ENCODE measurements around the gene HIF1A.

The HIF1A gene

GRCh38 chr14:61720294-61720661 is 25.0 kb downstream of the HIF1A start:
- DNase-seq (ENCODE audit: low spot score), result no peak
- no peak for TF ChIP-seq CTCF (IDR thresholded peaks at IDR 0.05; ENCODE audit: extremely low read depth, missing control alignments)

GRCh38 chr14:61720741-61721140 is 25.4 kb downstream of the HIF1A start:
- no peak for TF ChIP-seq CTCF (IDR thresholded peaks at IDR 0.05; ENCODE audit: extremely low read depth, missing control alignments)
- DNase-seq (ENCODE audit: low spot score), result no peak

- no peak for DNase-seq (ENCODE audit: low spot score)
- no peak for TF ChIP-seq CTCF (IDR thresholded peaks at IDR 0.05; ENCODE audit: extremely low read depth, missing control alignments)
Observed at GRCh38 chr14:61724133-61724532, 28.8 kb downstream of the HIF1A start.

- no peak for DNase-seq (ENCODE audit: low spot score)
- no peak for TF ChIP-seq CTCF (IDR thresholded peaks at IDR 0.05; ENCODE audit: extremely low read depth, missing control alignments)
Observed at GRCh38 chr14:61726778-61727658, 31.7 kb downstream of the HIF1A start.

- TF ChIP-seq CTCF (IDR thresholded peaks at IDR 0.05; ENCODE audit: extremely low read depth, missing control alignments), result no peak
- DNase-seq (ENCODE audit: low spot score), result no peak
Observed at GRCh38 chr14:61730756-61731373, 35.6 kb downstream of the HIF1A start.

- TF ChIP-seq CTCF (IDR thresholded peaks at IDR 0.05; ENCODE audit: extremely low read depth, missing control alignments), result no peak
- DNase-seq (ENCODE audit: low spot score), result no peak
Observed at GRCh38 chr14:61733972-61734371, 38.7 kb downstream of the HIF1A start.

GRCh38 chr14:61736751-61737150 is 41.4 kb downstream of the HIF1A start:
- DNase-seq (ENCODE audit: low spot score), result no peak
- TF ChIP-seq CTCF (IDR thresholded peaks at IDR 0.05; ENCODE audit: extremely low read depth, missing control alignments), result no peak
